Measurements from ENCODE around the gene ANP32A. TPM values are rescaled to one million over a fixed set of nuclear protein-coding genes. Genes with fewer than 3 reads are reported as not detected.

The ANP32A gene
- total RNA-seq, 4 donors from 2014 or later = 35.5 to 60.4 (median 47.3) TPM

GRCh38 chr15:68797599-68798345, 22.9 kb downstream of the ANP32A start:
- TF ChIP-seq CTCF (IDR thresholded peaks at IDR 0.05) = no peak
- ATAC-seq (ENCODE audit: low FRiP score) (no peak), DNase-seq (ENCODE audit: low spot score) (no peak)

- TF ChIP-seq CTCF (IDR thresholded peaks at IDR 0.05) = no peak
- ATAC-seq (ENCODE audit: low FRiP score) (no peak), DNase-seq (ENCODE audit: low spot score) (no peak)
These were observed 23.5 kb downstream of the ANP32A start for GRCh38 chr15:68797191-68797590.

- no peak for DNase-seq (ENCODE audit: low spot score)
- ATAC-seq (ENCODE audit: low FRiP score) = no peak
These were observed 24.1 kb downstream of the ANP32A start for GRCh38 chr15:68796576-68796975.

GRCh38 chr15:68795298-68795848, 25.3 kb downstream of the ANP32A start:
- no peak for DNase-seq (ENCODE audit: low spot score)
- no peak for TF ChIP-seq CTCF (IDR thresholded peaks at IDR 0.05)
- ATAC-seq (ENCODE audit: low FRiP score) = no peak

More at GRCh38 chr15:68796576-68796975, 24.1 kb downstream of the ANP32A start:
- TF ChIP-seq CTCF (IDR thresholded peaks at IDR 0.05) = no peak

GRCh38 chr15:68794863-68795262, 25.8 kb downstream of the ANP32A start:
- no peak for TF ChIP-seq CTCF (IDR thresholded peaks at IDR 0.05)
- DNase-seq (ENCODE audit: low spot score) (no peak), ATAC-seq (ENCODE audit: low FRiP score) (no peak)

- no peak for TF ChIP-seq CTCF (IDR thresholded peaks at IDR 0.05)
- DNase-seq (ENCODE audit: low spot score) (no peak), ATAC-seq (ENCODE audit: low FRiP score) (no peak)
These were observed 26.4 kb downstream of the ANP32A start for GRCh38 chr15:68794307-68794706.

GRCh38 chr15:68793776-68794175, 26.9 kb downstream of the ANP32A start:
- ATAC-seq (ENCODE audit: low FRiP score) (no peak), DNase-seq (ENCODE audit: low spot score) (no peak)
- TF ChIP-seq CTCF (IDR thresholded peaks at IDR 0.05) = no peak

Data from omental fat pad (tissue), 4 donors.